Endothelial cell of umbilical vein (primary cell): ENCODE data around the gene CD84. TPM values are rescaled to one million over a fixed set of nuclear protein-coding genes. Genes with fewer than 3 reads are reported as not detected.
"Not testable (repeated sequence)": the region's sequence is repeated elsewhere in the genome, so short reads cannot be mapped to it uniquely, and the experiment has no call there.

ENCODE experiments used
- BruUV-seq: library from RNA; stranded (reverse); fragments of 400-500 nt; replicated peaks from 2 replicates; lab custom pipeline; 2021; lab: Mats Ljungman, UMichigan
- CTCF ChIA-PET: fragments of 300-600, 350-600 bp; sonication (Branson Sonifier 250); formaldehyde crosslinking; loops from one replicate; lab custom pipeline; 2021; ENCODE audit warnings: antibody characterized with exemption, inconsistent platforms; lab: Charles Lee
- POLR2A ChIA-PET: fragments of 300-600, 350-600 bp; sonication (Branson Sonifier 250); formaldehyde crosslinking; loops from one replicate; lab custom pipeline; 2021; ENCODE audit warnings: antibody characterized with exemption, inconsistent platforms; lab: Charles Lee
- DNase-seq: peaks from one replicate; pipeline ENCODE4 v3.0.0-alpha.2; 2011; ENCODE audit warnings: low read depth, low spot score
- FAIRE-seq: peaks from 2 replicates; lab custom pipeline; 2011; peaks lifted over from hg19 to GRCh38; lab: Jason Lieb, UNC
- H2AFZ ChIP-seq: 2 replicates; pipeline ENCODE4 v1.6.0; 2012; ENCODE audit warnings: low read depth, low read length, control low read depth, inconsistent platforms
- H3K27ac ChIP-seq: 2 replicates; pipeline ENCODE4 v1.5.1; 2011; ENCODE audit warnings: low read depth, mild to moderate bottlenecking, control low read depth, low read length, moderate library complexity; ENCODE audit not compliant: insufficient read depth
- H3K27me3 ChIP-seq, 2 experiments: 2 replicates each; pipeline versions ENCODE4 v1.6.0 to v1.6.1; 2011; ENCODE audit warnings: low read length in 2 of 2, mixed read lengths in 1 of 2; ENCODE audit not compliant: control insufficient read depth in 2 of 2, insufficient read depth in 2 of 2
- H3K36me3 ChIP-seq, 2 experiments: 2 replicates in 1 of 2; 3 replicates in 1 of 2; pipeline ENCODE4 v1.5.1; 2011; ENCODE audit warnings: low read length in 2 of 2, mild to moderate bottlenecking in 1 of 2, moderate library complexity in 1 of 2; ENCODE audit not compliant: control insufficient read depth in 2 of 2, insufficient read depth in 2 of 2; ENCODE audit errors: extremely low read depth in 1 of 2
- H3K4me1 ChIP-seq: 3 replicates; pipeline ENCODE4 v1.5.1; 2011; ENCODE audit warnings: mild to moderate bottlenecking, low read length; ENCODE audit not compliant: control insufficient read depth, insufficient read depth; ENCODE audit errors: extremely low read depth
- H3K4me2 ChIP-seq: 2 replicates; pipeline ENCODE4 v1.6.1; 2011; ENCODE audit warnings: low read length, control low read depth, mixed read lengths; ENCODE audit not compliant: insufficient read depth
- H3K4me3 ChIP-seq, 3 experiments: fragments of 200-600 bp in 1 of 3; sonication (generic), shearing (Covaris generic) in 1 of 3; replicated peaks in 1 of 3; 2 replicates each; pipeline ENCODE4 v1.5.1; 2011 to 2016; ENCODE audit warnings: control low read depth in 3 of 3, low read length in 3 of 3, mild to moderate bottlenecking in 2 of 3, inconsistent platforms in 1 of 3, low read depth in 1 of 3, moderate library complexity in 1 of 3; ENCODE audit not compliant: insufficient read depth in 1 of 3
- H3K79me2 ChIP-seq: 2 replicates; pipeline ENCODE4 v1.6.0; 2012; ENCODE audit warnings: low read length, inconsistent platforms; ENCODE audit not compliant: control insufficient read depth, insufficient read depth
- H3K9ac ChIP-seq: replicated peaks from 2 replicates; pipeline ENCODE3; 2011; ENCODE audit warnings: low read length, control low read depth; ENCODE audit not compliant: insufficient read depth; ENCODE audit errors: extremely low read depth
- H3K9me1 ChIP-seq: replicated peaks from 3 replicates; pipeline ENCODE4 v1.6.0; 2011; ENCODE audit warnings: mild to moderate bottlenecking, low read length; ENCODE audit not compliant: control insufficient read depth, insufficient read depth; ENCODE audit errors: extremely low read depth
- H3K9me3 ChIP-seq: replicated peaks from 2 replicates; pipeline ENCODE4 v1.5.1; 2012; ENCODE audit warnings: low read length, inconsistent platforms; ENCODE audit not compliant: control insufficient read depth, insufficient read depth
- H4K20me1 ChIP-seq: replicated peaks from 2 replicates; pipeline ENCODE3; 2011; ENCODE audit warnings: mild to moderate bottlenecking, low read length; ENCODE audit not compliant: control insufficient read depth, insufficient read depth; ENCODE audit errors: extremely low read depth
- CTCF ChIP-seq, 2 donors: IDR thresholded peaks; 1 replicate in 1 of 2; 2 replicates in 1 of 2; pipeline ENCODE4 v1.5.1; 2011; ENCODE audit warnings: low read length in 2 of 2, mild to moderate bottlenecking in 2 of 2, moderate library complexity in 2 of 2, control low read depth in 1 of 2, inconsistent platforms in 1 of 2, low read depth in 1 of 2; ENCODE audit not compliant: insufficient read depth in 1 of 2; ENCODE audit errors: extremely low read depth in 1 of 2
- EZH2 ChIP-seq: IDR thresholded peaks from 2 replicates; pipeline ENCODE4 v1.6.1; 2012; ENCODE audit warnings: borderline replicate concordance, low read depth, mild to moderate bottlenecking, moderate library complexity, low read length, inconsistent platforms; ENCODE audit not compliant: severe bottlenecking
- FOS ChIP-seq: IDR thresholded peaks from 2 replicates; pipeline ENCODE4 v1.6.1; 2011; ENCODE audit warnings: mild to moderate bottlenecking, low read length, moderate library complexity, borderline replicate concordance; ENCODE audit not compliant: insufficient read depth
- GATA2 ChIP-seq: IDR thresholded peaks from 2 replicates; pipeline ENCODE4 v1.7.0; 2011; ENCODE audit warnings: low read depth, mild to moderate bottlenecking, moderate library complexity, mixed read lengths, low read length; ENCODE audit not compliant: insufficient read length, insufficient read depth
- JUN ChIP-seq: IDR thresholded peaks from 2 replicates; pipeline ENCODE4 v1.6.1; 2011; ENCODE audit warnings: borderline replicate concordance, low read depth; ENCODE audit not compliant: insufficient read length, insufficient read depth
- MAX ChIP-seq: IDR thresholded peaks from 2 replicates; pipeline ENCODE4 v1.6.1; 2011; ENCODE audit not compliant: insufficient read depth, insufficient read length
- MYC ChIP-seq: IDR thresholded peaks from one replicate; pipeline ENCODE4 v1.6.1; 2011; ENCODE audit warnings: mild to moderate bottlenecking, low read depth, low read length
- POLR2A ChIP-seq: IDR thresholded peaks from 2 replicates; pipeline ENCODE4 v1.6.1; 2012; ENCODE audit warnings: low read depth, mild to moderate bottlenecking, control low read depth, low read length
- POLR2AphosphoS5 ChIP-seq: IDR thresholded peaks from 2 replicates; pipeline ENCODE4 v1.6.1; 2012; ENCODE audit warnings: low read depth, mild to moderate bottlenecking, control low read depth, low read length, moderate library complexity; ENCODE audit not compliant: insufficient read depth
- dilution Hi-C: fragments of 300-500 bp; cut with MboI; formaldehyde crosslinking; loops from one replicate; pipeline ENCODE4 v1.15.0; 2019; ENCODE audit warnings: low sequenced_read_pairs; ENCODE audit not compliant: extremely low pct_ligation_motif_present
- intact Hi-C: fragments of 100-400 bp; cut with micrococcal nuclease; formaldehyde crosslinking; loops from one replicate; pipeline ENCODE4 v1.10.0; 2022
- polyA plus RNA-seq, 4 experiments: library from polyadenylated mRNA; depleted of rRNA in 3 of 4; stranded (reverse) in 3 of 4; unstranded in 1 of 4; fragments of >200 nt; gene quantifications; 2 replicates each; pipeline versions ENCODE4 v1.2.1 to v1.2.3, GENCODE V29; 2011 to 2012; ENCODE audit warnings: missing spikeins in 1 of 4
- total RNA-seq: library from RNA; stranded (reverse); gene quantifications from 2 replicates; pipeline ENCODE4 v1.2.3, GENCODE V29; 2021

Gene CD84
- total and polyA plus RNA-seq, 2 donors (not counting 3 experiments of a cell fraction or from before 2014, with no cell fraction given), result not detected

DNA sequence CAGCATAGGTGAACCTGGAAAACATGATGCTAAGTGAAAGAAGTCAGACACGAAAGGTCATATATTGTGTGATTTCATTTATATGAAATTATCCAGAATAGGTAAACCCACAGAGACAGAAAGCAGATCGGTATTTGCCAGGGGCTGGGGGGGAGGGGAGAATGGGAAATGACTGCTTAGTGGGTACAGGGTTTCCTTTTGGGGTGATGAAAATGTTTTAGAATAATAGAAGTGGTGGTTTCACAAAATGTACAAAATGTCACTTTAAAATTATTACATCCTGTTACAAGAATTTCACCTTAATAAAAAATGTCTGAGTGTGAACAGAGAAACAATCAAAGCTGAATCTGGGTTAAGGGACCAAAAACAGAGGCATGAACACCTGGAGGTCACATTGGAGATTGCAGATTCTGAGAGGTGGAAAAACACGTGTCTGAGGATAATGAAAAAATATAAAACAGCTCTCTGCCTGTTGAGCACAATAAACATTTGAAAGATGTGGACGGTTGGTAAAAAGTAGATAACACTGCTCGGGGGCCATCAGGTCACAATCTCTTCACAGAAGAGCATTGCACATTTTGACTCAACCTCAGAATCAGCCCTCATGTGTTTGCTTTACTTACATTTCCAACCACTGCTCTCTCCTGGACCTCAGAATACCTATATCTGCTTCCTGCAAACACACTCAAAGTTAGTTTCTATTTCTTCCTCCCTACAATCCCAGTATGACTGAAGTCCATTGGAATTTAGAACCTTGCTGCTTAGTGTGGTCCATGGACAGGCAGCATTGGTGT lies 59.5 kb downstream of the CD84 start:
- CTCF ChIA-PET, result no interaction called here
- no peaks in the 10 kb centered on the region for H3K9me3 ChIP-seq
- dilution Hi-C loops, result no loop called here

DNA sequence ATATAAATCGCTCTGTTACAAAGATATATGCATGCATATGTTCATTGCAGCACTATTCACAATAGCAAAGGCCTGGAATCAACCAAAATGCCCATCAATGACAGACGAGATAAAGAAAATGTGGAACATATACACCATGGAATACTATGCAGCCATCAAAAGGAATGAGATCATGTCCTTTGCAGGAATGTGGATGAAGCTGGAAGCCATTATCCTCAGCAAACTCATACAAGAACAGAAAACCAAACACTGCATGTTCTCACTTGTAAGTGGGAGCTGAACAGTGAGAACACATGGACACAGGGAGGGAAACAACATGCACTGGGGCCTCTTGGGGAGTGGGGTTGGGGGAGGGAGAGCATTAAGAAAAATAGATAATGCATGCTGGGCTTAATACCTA lies 61.8 kb downstream of the CD84 start:
- H2AFZ ChIP-seq, H3K9me1 ChIP-seq, H3K27me3 ChIP-seq, H4K20me1 ChIP-seq, BruUV-seq, dilution Hi-C loops, H3K4me1 ChIP-seq, H3K4me2 ChIP-seq, POLR2A ChIA-PET, H3K27ac ChIP-seq, H3K9me3 ChIP-seq, H3K9ac ChIP-seq, H3K79me2 ChIP-seq, DNase-seq, FAIRE-seq, H3K4me3 ChIP-seq, intact Hi-C loops, CTCF ChIA-PET, H3K36me3 ChIP-seq: not testable (repeated sequence)

More for the DNA sequence above, 59.5 kb downstream of the CD84 start:
- Histone ChIP-seq H3K27ac (no peak overlapping the region), H3K4me1 (no peaks in the 10 kb centered on the region), H2AFZ (no peak overlapping the region), H3K79me2 (no peaks in the 10 kb centered on the region), H3K36me3 (no peaks in the 10 kb centered on the region), H3K4me2 (no peak overlapping the region), H3K27me3 (no peaks in the 10 kb centered on the region), H3K4me3 (no peak overlapping the region), H3K9me1 (no peaks in the 10 kb centered on the region), H4K20me1 (no peaks in the 10 kb centered on the region), H3K9ac (no peak overlapping the region)
- DNase-seq (no peak), FAIRE-seq (no peak)
- intact Hi-C loops, result no loop called here
- BruUV-seq, result no TSS peak
- POLR2A ChIA-PET, result no interaction called here
- TF ChIP-seq EZH2 (no peak), CTCF (IDR thresholded peaks at IDR 0.05; ENCODE audit: extremely low read depth in 1 of 2, insufficient read depth in 1 of 2, low read depth in 1 of 2, low read length in 2 of 2) (no peak), FOS (no peak), POLR2A (no peak), MAX (no peak), POLR2AphosphoS5 (no peak), JUN (no peak), MYC (no peak), GATA2 (no peak)

DNA sequence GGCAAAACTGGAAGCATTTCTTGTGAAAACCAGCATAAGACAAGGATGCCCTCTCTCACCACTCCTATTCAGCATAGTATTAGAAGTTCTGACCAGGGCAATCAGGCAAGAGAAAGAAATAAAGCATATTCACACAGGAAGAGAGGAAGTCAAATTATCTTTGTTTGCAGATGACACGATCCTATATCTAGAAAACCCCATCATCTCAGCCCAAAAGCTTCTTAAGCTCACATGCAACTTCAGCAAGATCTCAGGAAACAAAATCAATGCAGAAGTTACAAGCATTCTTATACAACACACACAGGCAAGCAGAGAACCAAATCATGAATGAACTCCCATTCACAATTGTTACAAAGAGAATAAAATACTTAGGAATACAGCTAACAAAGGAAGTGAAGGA lies 63.4 kb downstream of the CD84 start:
- dilution Hi-C loops, DNase-seq, BruUV-seq, H3K36me3 ChIP-seq, H3K4me2 ChIP-seq, H3K79me2 ChIP-seq, H3K9me1 ChIP-seq, H3K9ac ChIP-seq, CTCF ChIA-PET, H4K20me1 ChIP-seq, POLR2A ChIA-PET, H3K27me3 ChIP-seq, H3K4me1 ChIP-seq, H3K4me3 ChIP-seq, H3K27ac ChIP-seq, FAIRE-seq, intact Hi-C loops, H2AFZ ChIP-seq, H3K9me3 ChIP-seq: not testable (repeated sequence)
